Memory B cell (primary cell): ENCODE data around the gene PELI1.
"Not testable (repeated sequence)": the region's sequence is repeated elsewhere in the genome, so short reads cannot be mapped to it uniquely, and the experiment has no call there.

Experiments used
- ATAC-seq: fragments of 150-1000 bp; cut with Tn5 transposase; 2 replicates; pipeline ENCODE4 v1.10.0; 2021; ENCODE audit warnings: low read depth, mild to moderate bottlenecking, moderate library complexity
- DNase-seq, 2 donors: peaks; one replicate each; pipeline ENCODE4 v3.0.0; 2022; ENCODE audit warnings: low spot score in 2 of 2
- H3K27ac Mint-ChIP-seq: one replicate; pipeline ENCODE4 v1.8.0; 2022; ENCODE audit warnings: mild to moderate bottlenecking, moderate library complexity, mixed read lengths
- H3K27me3 Mint-ChIP-seq: one replicate; pipeline ENCODE4 v1.8.0; 2022; ENCODE audit warnings: mixed read lengths
- H3K36me3 Mint-ChIP-seq: one replicate; pipeline ENCODE4 v1.8.0; 2022; ENCODE audit warnings: mild to moderate bottlenecking, mixed read lengths
- H3K4me1 Mint-ChIP-seq: one replicate; pipeline ENCODE4 v1.8.0; 2022; ENCODE audit warnings: mixed read lengths
- H3K4me3 Mint-ChIP-seq: one replicate; pipeline ENCODE4 v1.8.0; 2022; ENCODE audit warnings: mild to moderate bottlenecking, moderate library complexity, mixed read lengths
- H3K9me3 Mint-ChIP-seq: one replicate; pipeline ENCODE4 v1.8.0; 2022; ENCODE audit warnings: mixed read lengths

PELI1 gene

GRCh38 chr2:64105670-64106461 is 38.4 kb downstream of the PELI1 start:
- DNase-seq (no peak), ATAC-seq (no peak)
- Mint-ChIP-seq H3K9me3 (no peaks in the 10 kb centered on the region), H3K27me3 (no peaks in the 10 kb centered on the region), H3K4me3 (no peak overlapping the region), H3K36me3 (peaks cover 23% of the 10 kb centered on the region), H3K4me1 (peaks cover 37% of the 10 kb centered on the region), H3K27ac (peak overlapping the region; percentile 72)

DNA sequence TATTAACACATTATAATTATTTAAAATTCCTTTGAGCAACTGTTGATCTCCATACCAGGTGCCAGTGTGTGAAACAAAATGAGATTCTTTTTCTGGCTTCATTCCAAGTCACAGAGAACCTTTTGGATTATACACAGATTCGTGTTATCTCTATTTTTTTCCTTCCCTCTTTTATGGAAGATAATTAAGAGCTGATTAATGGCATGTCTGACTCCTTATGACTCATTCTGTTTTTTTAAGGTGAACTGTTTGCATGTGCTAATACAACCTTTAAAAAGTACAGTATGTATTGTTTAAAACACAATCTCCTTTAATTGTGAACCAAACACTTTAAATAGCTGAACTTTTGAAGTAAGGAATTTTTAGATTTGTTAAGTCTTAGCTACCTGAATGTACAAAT is 39.3 kb downstream of the PELI1 start:
- DNase-seq (no peak), ATAC-seq (no peak)
- Mint-ChIP-seq H3K9me3 (no peaks in the 10 kb centered on the region), H3K27me3 (no peaks in the 10 kb centered on the region), H3K36me3 (peaks cover 24% of the 10 kb centered on the region), H3K4me1 (peaks cover 36% of the 10 kb centered on the region), H3K27ac (peak overlapping the region; percentile 28), H3K4me3 (no peak overlapping the region)

GRCh38 chr2:64102736-64103135 is 41.5 kb downstream of the PELI1 start:
- not testable (repeated sequence) for H3K27me3 Mint-ChIP-seq, DNase-seq, ATAC-seq, H3K9me3 Mint-ChIP-seq, H3K4me3 Mint-ChIP-seq
- peaks cover 27% of the 10 kb centered on the region for H3K36me3 Mint-ChIP-seq
- H3K27ac Mint-ChIP-seq = peak overlapping the region; percentile 28
- H3K4me1 Mint-ChIP-seq = peaks cover 32% of the 10 kb centered on the region

DNA sequence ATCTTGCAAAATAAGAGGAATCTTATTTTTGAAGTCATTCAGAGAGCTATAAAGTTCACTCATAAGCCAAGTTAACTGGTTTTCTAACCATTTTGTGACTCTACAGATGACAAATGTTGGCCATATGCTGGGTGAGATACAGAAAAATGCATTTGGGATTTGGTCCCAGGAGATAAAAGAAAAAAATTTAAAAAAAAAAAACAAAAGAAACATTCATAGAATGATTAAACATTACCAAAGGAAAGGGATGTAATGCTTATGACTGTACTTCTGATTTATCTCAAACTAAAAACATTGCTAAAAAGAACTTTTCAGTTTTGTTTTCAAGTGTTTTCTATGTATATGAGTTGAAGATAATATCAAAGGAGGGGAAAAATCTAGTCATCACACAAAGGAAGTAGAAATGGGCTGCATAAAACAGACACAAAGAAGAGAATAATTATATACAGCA is 43.1 kb downstream of the PELI1 start:
- ATAC-seq (no peak), DNase-seq (no peak)
- Mint-ChIP-seq H3K4me3 (no peak overlapping the region), H3K9me3 (no peaks in the 10 kb centered on the region), H3K27ac (peak overlapping the region; percentile 79), H3K36me3 (peaks cover 33% of the 10 kb centered on the region), H3K4me1 (peaks cover 30% of the 10 kb centered on the region), H3K27me3 (no peaks in the 10 kb centered on the region)

- Mint-ChIP-seq H3K36me3 (peaks cover 35% of the 10 kb centered on the region), H3K27ac (peak overlapping the region; percentile 79), H3K4me1 (peaks cover 25% of the 10 kb centered on the region)
- not testable (repeated sequence) for DNase-seq, H3K9me3 Mint-ChIP-seq, H3K27me3 Mint-ChIP-seq, H3K4me3 Mint-ChIP-seq, ATAC-seq
These were observed 43.6 kb downstream of the PELI1 start for GRCh38 chr2:64100584-64100983.

DNA sequence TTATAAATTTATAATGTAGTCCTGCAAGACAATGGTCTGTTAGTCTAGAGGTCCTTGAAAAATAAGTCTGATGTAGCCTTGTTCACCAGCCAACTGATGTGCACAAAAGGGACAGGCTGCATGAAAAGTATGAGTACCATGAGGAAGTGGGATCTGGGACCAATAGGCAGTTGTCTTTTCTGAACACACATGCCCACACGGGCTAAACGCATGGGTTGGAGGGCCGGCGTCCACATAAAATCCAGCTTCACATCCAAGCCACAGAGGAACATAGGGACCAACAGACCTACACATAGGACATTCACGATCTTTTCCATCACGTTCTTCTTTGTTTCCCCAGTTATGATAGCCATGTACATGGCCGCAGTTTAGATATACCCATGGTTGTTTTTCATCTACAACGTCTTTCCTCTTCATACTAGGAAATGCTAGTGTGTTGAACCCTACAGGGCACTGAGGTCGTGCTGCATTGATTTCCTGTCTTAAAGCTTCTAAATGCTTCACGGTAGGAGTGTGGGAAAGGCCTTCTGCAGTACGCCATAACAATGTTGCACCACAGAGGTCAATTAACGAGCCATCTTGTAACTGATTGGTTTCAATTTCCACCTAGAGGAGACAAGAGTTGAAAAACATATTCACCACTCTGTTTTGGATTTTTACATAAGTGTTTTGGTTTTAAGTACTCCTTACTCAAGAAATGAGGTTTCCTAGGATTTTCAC is 49.4 kb downstream of the PELI1 start:
- peaks cover 5% of the 10 kb centered on the region for H3K9me3 Mint-ChIP-seq
- H3K4me1 Mint-ChIP-seq = peaks cover 24% of the 10 kb centered on the region
- ATAC-seq (no peak), DNase-seq (no peak)
- no peaks in the 10 kb centered on the region for H3K27me3 Mint-ChIP-seq
- peak overlapping the region; percentile 66 for H3K27ac Mint-ChIP-seq
- peaks cover 39% of the 10 kb centered on the region for H3K36me3 Mint-ChIP-seq
- no peak overlapping the region for H3K4me3 Mint-ChIP-seq

DNA sequence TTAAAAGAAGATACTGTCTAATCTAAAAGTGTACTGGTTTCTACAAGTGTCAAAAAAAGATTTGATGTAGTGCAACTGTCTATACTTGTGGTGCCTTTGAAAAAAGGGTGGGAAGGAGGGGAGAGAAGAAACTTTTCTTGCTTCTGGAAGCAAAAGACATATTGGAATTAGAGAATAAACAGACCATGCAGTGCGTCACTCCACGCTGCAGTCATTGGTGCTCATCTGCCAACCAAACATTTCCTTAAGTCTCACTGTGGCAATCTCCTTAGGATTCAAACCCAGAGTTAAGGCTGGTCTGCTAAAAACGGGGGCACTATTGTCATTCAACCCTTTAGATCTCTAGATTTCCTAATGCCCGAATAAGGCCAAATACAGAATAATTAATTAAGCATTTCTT is 50.9 kb downstream of the PELI1 start:
- no peak overlapping the region for H3K27ac Mint-ChIP-seq
- peaks cover 24% of the 10 kb centered on the region for H3K4me1 Mint-ChIP-seq
- no peaks in the 10 kb centered on the region for H3K27me3 Mint-ChIP-seq
- H3K4me3 Mint-ChIP-seq = no peak overlapping the region
- no peak for ATAC-seq
- H3K9me3 Mint-ChIP-seq = peaks cover 5% of the 10 kb centered on the region
- peaks cover 34% of the 10 kb centered on the region for H3K36me3 Mint-ChIP-seq
- no peak for DNase-seq

DNA sequence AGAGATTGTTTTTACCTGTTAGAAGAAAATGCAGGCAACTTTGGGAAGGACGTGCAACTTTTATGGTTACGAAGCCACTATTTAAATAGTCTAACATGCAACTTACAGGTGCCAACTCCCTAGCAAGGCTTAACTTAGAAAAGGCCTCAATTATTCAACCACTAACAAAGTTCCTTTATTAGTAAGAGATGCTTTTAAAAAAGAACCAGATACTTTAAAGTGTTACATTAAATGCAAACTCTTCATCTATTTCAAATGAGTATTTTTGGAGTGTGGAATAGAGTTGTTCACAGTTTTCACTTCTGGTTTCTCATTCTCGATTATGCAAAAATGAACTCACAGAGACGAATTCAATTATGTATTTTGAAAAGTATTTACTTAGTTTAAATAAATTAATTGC is 51.7 kb downstream of the PELI1 start:
- Mint-ChIP-seq H3K9me3 (peaks cover 5% of the 10 kb centered on the region), H3K27ac (peak overlapping the region; percentile 68), H3K36me3 (peaks cover 31% of the 10 kb centered on the region), H3K27me3 (no peaks in the 10 kb centered on the region), H3K4me1 (peaks cover 24% of the 10 kb centered on the region), H3K4me3 (peak overlapping the region; percentile 52)
- DNase-seq = no peak
- peak; percentile 9 for ATAC-seq

DNA sequence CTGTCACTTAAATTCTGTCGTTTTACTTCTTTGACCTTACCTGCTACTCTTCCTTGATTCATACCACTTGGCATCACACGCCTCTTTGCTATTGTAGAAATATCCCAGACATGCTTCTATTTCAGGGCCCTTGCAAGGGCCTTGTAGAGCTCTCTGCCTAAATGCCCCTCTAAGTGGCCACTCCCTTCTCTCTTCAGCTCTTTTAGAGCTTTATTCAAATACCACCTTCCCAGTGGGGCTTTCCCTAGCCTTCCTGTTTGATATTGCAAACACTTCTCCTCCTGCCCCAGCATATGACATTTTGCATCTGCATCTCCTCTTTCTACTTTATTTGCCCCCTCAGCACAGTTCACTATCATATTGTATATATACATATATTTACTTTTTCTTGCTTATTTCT is 54.0 kb downstream of the PELI1 start:
- no peaks in the 10 kb centered on the region for H3K27me3 Mint-ChIP-seq
- peaks cover 33% of the 10 kb centered on the region for H3K4me1 Mint-ChIP-seq
- H3K27ac Mint-ChIP-seq = peak overlapping the region; percentile 68
- H3K36me3 Mint-ChIP-seq = peaks cover 11% of the 10 kb centered on the region
- DNase-seq (peak; percentile 19 to 43), ATAC-seq (peak; percentile 83)
- peaks cover 1% of the 10 kb centered on the region for H3K9me3 Mint-ChIP-seq
- H3K4me3 Mint-ChIP-seq = peak overlapping the region; percentile 82

DNA sequence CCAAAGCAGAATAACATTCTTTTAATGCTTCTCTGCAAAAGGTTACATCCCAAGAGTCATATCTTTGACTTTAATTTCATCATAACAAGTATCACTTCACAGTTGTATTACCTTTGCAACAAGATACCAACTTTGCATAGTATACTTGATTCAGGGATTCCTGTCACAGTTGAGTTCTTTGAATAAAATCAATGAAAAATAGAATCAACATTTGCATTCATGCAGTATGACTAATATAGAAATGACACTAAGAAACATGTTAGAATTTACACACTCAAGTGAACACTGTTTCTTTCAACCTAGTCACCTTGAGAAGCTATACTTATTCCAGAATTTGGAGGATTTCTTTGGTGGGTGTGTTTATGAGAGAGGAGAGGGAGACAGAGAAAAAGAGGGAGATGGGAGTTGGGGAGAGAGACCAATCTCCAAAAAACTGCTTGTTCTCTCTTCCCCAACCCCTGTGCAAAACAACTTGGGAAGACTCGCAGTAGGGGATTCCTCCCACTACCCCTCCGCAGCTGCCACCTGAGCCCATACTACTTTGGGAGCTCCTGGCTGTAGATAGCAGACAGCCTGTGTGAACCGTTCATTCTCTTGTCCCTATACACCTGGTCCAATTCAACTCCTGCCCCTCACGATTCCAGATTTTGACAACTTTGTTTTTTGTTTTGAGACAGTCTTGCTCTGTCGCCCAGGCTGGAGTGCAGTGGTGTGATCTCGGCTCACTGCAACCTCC is 57.7 kb downstream of the PELI1 start:
- DNase-seq = no peak
- ATAC-seq = peak; percentile 12
- Mint-ChIP-seq H3K27ac (no peak overlapping the region), H3K27me3 (no peaks in the 10 kb centered on the region), H3K9me3 (no peaks in the 10 kb centered on the region), H3K4me3 (peak overlapping the region; percentile 38), H3K36me3 (peaks cover 2% of the 10 kb centered on the region), H3K4me1 (peaks cover 32% of the 10 kb centered on the region)

DNA sequence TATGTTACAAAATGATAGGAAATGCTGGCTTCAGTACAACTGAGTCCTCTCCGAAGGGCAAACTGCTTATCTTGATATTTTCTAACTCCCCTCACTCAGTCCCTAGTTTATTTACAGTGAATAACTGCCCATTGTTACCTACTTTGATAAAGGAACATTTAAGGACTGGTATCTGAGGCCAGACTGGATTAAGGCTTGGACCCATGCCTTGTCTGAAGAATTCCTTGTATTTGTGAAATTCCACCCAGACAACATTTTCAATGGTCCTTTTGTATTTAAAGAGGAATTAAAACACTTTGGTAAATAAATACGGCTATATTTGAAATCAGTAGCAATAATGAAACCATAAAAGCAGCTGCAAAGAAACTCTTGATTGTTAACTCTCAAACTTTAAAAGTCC is 58.3 kb downstream of the PELI1 start:
- H3K27me3 Mint-ChIP-seq = no peaks in the 10 kb centered on the region
- H3K4me3 Mint-ChIP-seq = no peak overlapping the region
- no peak for DNase-seq
- H3K4me1 Mint-ChIP-seq = peaks cover 26% of the 10 kb centered on the region
- H3K27ac Mint-ChIP-seq = no peak overlapping the region
- ATAC-seq = no peak
- peaks cover under 1% of the 10 kb centered on the region for H3K36me3 Mint-ChIP-seq
- no peaks in the 10 kb centered on the region for H3K9me3 Mint-ChIP-seq

DNA sequence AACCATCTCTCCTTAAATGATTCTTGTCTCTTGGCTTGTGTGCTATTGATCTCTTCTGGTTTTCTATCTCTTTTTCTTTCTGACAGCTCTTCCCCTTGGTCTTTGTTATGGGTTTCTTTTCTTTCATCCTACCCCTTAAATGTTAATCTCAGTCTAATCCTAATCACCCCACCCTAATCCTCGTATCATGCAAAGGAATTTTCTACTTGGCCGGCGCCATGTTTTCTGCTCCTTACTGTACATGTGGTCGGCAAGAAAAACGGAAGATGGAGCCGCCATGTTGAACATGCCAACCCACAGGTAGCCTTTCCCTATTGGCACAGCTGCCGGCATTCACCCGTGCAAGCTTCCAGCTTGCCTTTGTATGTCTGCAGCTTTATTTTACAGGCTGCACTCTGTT is 63.2 kb downstream of the PELI1 start:
- Mint-ChIP-seq H3K27ac (no peak overlapping the region), H3K4me1 (peaks cover 8% of the 10 kb centered on the region), H3K27me3 (no peaks in the 10 kb centered on the region), H3K4me3 (no peak overlapping the region), H3K9me3 (no peaks in the 10 kb centered on the region), H3K36me3 (no peaks in the 10 kb centered on the region)
- DNase-seq = no peak
- no peak for ATAC-seq

- Mint-ChIP-seq H3K4me3 (no peak overlapping the region), H3K27me3 (no peaks in the 10 kb centered on the region), H3K4me1 (peaks cover 8% of the 10 kb centered on the region), H3K9me3 (no peaks in the 10 kb centered on the region), H3K36me3 (no peaks in the 10 kb centered on the region), H3K27ac (no peak overlapping the region)
- ATAC-seq = no peak
- DNase-seq = no peak
These were observed 64.0 kb downstream of the PELI1 start for GRCh38 chr2:64080179-64080578.

DNA sequence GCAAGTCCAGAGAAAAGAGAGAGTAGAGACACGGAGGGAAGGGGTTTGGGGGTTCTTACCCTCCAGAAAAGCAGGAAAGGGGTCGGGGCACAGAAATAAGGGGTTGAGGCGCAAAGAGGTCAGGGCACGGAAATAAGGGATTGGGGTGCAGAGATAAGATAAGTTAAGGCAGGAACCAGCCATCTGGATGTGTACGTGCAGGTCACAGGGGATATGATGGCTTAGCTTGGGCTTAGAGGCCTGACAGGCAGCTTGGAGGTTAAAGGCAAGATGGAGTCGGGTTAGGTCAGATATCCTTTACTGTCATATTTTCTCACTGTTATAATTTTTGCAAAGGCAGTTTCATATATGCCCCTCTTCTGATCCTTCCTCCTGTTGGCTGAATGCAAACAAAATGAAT is 64.5 kb downstream of the PELI1 start:
- H3K4me3 Mint-ChIP-seq, ATAC-seq, H3K36me3 Mint-ChIP-seq, H3K9me3 Mint-ChIP-seq, H3K27me3 Mint-ChIP-seq, H3K27ac Mint-ChIP-seq, H3K4me1 Mint-ChIP-seq, DNase-seq: not testable (repeated sequence)
